ENCODE results near the gene GLCE. TPM values are rescaled to one million over a fixed set of nuclear protein-coding genes. Genes with fewer than 3 reads are reported as not detected.
"Not testable (repeated sequence)": the region's sequence is repeated elsewhere in the genome, so short reads cannot be mapped to it uniquely, and the experiment has no call there.

The GLCE gene
- total RNA-seq, 4 donors from 2014 or later = 12.9 to 23.5 (median 15.4) TPM

DNA sequence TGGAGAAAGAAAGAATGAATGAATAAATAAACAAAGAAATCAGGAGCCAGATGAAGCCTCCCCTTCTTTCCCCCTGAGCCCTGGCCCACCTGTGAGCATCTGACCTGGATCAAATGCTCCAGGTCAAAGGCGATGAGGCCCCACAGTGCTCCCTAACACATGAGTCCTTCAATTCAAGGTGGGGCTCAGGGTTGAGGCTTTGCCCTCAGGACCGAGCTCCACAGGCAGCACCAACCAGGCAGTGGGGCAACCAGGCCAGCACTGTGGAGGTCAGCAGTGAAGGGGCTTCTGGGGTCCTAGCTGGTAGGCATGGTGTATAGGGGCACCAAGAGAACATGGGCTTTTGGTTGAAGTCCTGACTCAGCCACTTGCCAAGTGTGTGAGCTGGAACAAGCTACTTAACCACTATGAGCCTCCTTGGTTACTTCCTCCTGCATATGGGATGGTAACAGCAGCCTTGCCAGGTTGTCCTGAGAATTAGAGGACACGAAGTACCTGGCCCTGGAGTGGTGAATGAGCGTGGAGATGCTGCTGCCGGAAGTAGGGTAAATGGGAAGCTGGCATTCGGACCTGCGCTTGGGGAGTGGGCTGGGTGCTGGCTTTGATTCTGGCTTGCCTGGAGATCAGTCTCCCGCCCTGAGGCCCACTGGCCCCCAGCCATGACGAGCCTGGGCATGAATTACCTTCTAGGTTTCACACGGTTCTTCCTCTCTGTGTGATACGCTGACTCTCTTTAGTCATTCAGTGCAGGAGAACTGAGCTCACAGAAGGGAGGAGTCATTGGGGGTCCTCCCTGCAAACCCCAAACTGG is 128.3 kb downstream of the GLCE start:
- TF ChIP-seq, protein P1, sequence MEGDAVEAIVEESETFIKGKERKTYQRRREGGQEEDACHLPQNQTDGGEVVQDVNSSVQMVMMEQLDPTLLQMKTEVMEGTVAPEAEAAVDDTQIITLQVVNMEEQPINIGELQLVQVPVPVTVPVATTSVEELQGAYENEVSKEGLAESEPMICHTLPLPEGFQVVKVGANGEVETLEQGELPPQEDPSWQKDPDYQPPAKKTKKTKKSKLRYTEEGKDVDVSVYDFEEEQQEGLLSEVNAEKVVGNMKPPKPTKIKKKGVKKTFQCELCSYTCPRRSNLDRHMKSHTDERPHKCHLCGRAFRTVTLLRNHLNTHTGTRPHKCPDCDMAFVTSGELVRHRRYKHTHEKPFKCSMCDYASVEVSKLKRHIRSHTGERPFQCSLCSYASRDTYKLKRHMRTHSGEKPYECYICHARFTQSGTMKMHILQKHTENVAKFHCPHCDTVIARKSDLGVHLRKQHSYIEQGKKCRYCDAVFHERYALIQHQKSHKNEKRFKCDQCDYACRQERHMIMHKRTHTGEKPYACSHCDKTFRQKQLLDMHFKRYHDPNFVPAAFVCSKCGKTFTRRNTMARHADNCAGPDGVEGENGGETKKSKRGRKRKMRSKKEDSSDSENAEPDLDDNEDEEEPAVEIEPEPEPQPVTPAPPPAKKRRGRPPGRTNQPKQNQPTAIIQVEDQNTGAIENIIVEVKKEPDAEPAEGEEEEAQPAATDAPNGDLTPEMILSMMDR (IDR thresholded peaks at IDR 0.05) = no peak
- no peak for ATAC-seq (ENCODE audit: low FRiP score)
- DNase-seq (ENCODE audit: low spot score) = no peak

DNA sequence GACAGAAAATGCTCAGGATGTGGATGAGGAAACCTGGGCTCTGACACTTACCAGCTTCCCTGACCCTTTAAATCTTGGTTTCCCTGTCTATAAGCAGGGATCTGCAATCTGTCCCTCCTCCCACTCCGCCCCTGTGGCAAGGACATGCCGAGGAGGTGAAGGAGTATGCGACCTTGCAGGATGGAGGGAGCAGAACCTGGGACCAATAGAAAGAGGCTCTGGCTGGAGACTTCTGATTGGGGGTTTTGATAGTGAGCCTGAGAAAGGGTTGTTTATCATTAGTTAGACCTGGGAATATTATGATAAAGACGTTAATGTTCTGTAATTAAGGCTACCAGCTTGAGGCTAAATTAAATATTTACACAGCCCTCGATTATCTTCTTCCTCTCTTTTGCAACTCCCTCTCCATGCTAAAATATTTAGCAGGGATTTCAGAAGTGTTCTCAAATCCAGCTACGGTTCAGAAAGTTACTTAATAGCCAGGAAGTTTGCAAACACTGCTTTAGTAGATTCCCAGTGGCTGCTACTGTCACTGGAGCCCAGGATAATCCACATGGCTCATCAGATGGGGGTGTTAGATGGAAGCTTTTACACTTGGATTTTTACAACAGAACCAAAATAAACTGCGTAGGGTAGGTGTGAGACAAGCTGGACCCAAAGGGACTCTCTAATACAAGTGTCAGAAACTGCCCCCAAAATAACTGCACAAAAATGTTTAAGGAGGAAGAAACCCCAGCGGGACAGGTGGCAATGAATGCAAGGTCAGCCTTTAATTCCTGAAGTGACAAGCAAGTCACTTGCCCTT is 129.1 kb downstream of the GLCE start:
- no peak for ATAC-seq (ENCODE audit: low FRiP score)
- no peak for DNase-seq (ENCODE audit: low spot score)
- TF ChIP-seq, protein P1 (IDR thresholded peaks at IDR 0.05) = no peak

DNA sequence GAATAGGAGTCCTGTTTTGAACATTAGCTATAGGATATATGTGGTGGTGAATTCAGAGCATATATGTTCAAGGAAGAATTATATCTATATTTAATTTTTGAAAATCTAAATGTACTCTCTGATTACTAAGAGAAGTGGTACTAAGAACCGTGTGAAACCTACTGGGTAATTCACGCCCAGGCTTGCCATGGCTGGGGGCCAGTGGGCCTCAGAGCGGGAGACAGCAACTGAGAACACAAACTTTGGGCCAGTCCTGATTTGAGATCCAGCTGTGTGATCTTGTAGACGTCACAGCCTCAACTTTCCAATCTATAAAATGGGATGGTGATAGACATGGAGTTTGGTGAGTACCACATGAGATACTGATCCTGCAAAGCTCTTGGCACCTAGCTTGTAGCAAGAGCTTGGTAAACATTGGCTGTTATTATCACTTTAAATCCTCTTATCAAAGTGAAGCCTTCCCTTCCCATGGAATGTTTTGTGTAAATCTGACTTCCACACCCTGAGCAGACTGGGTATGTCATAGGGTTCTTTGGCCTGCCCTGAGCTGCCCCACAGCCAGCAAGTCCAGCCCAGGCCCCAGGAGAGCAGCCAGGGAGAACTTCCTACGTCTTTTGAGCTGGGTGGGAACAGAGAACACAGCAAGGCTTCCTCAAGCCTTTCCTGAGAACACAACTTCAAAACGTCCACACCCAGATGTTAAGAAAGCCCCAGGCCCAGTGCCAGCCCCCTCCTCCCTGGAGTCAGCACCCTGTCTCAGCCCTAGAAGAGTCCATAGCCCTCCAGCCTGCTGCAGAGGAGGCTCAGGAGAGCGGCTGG is 130.1 kb downstream of the GLCE start:
- ATAC-seq (ENCODE audit: low FRiP score) = no peak
- DNase-seq (ENCODE audit: low spot score) = no peak
- TF ChIP-seq, protein P1 (IDR thresholded peaks at IDR 0.05) = no peak

DNA sequence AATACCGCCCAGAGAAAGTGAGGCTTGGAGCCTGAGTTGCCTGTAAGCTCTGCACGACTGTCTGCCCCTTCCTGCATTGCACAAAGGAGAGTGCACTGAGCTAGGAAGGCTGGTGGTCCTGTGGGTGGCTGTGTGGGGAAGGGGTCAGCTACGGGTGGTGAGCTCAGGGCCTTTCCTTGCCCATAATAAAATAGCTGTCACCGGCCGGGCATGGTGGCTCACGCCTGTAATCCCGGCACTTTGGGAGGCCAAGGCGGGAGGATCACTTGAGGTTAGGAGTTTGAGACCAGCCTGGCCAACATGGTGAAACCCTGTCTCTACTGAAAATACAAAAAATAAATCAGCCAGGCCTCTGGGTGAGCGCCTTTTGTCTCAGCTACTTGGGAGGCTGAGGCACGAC is 131.2 kb downstream of the GLCE start:
- DNase-seq (ENCODE audit: low spot score); ATAC-seq (ENCODE audit: low FRiP score): not testable (repeated sequence)

DNA sequence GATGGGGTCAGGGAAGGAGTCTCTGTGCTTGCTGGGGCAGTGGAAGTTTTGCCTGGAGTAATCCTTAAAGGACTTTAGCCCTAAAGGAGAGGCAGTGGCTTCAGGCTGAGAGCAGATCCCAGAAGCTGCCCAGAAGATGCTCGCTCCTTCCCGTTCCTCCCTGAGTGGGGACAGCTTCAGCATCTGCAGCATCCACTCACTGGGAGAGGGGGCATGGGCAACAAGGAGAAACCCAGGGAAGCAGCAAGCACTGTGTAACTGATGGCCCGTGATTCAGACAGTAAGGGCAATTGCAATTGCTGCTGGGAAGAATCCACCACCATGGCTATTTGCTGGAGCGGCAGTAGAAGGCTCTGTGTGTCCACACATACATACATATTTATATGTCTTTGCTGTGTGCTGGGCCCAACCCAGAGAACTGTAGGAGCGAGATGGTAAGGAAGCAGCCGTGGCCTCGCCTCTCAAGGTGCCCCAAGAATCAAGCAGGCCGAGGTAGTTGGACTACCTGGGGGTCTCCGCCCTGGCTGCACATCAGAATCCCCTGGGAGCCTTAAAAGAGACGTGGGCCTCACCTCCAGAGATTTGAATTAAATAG is 132.5 kb downstream of the GLCE start:
- TF ChIP-seq, protein P1 (IDR thresholded peaks at IDR 0.05) = no peak
- DNase-seq (ENCODE audit: low spot score) (no peak), ATAC-seq (ENCODE audit: low FRiP score) (no peak)

DNA sequence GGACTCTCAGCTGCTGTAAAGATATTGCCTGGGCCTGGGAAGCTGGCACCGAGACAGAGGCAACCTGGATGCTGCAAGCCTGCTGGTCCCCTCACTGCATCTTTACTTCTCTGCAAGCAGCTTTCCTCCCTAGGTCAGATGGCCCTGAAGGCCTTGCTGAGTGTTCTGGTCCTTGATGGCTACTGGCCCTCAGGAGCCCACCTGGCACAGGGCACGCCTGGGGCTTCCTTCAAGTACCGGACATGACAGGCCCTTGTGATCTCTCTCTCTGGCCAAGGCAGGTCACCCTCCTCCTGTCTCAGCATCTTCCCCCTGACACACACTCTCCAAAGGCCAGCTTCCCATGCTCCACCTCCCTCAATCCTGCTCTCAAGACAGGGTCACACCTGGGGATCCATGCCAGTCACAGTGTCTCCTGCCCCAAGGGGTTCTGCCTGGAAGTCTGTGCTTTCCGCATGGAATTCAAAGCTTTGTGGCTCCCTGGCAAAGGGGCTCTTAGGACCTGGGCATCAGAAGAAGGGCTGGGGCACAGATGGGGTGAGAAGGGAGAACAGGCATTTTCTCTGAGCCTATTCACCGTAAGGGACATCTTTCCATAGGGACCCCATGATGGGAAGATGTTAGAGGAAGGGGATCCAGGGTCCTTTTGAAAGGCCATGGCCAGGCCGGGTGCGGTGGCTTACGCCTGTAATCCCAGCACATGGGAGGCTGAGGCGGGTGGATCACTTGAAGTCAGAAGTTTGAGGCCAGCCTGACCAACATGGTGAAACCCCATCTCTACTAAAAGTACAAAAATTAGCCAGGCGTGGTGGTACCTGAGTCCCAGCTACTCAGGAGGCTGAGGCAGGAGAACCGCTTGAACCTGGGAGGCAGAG is 133.5 kb downstream of the GLCE start:
- ATAC-seq (ENCODE audit: low FRiP score) = no peak
- DNase-seq (ENCODE audit: low spot score) = no peak
- TF ChIP-seq, protein P1 (IDR thresholded peaks at IDR 0.05) = no peak

Data from omental fat pad (tissue), 4 donors.